GM21528 (cell line): ENCODE results near the gene CLDN9.
A peak's percentile ranks its signal among the peaks of the same experiment; 100 is the strongest.

Experiments
- ATAC-seq: cut with Tn5 transposase; IDR thresholded peaks from one replicate; pipeline ENCODE4 v1.9.1; 2021; ENCODE audit warnings: mild to moderate bottlenecking, moderate library complexity; ENCODE audit not compliant: unreplicated experiment, low FRiP score

CLDN9 gene

DNA sequence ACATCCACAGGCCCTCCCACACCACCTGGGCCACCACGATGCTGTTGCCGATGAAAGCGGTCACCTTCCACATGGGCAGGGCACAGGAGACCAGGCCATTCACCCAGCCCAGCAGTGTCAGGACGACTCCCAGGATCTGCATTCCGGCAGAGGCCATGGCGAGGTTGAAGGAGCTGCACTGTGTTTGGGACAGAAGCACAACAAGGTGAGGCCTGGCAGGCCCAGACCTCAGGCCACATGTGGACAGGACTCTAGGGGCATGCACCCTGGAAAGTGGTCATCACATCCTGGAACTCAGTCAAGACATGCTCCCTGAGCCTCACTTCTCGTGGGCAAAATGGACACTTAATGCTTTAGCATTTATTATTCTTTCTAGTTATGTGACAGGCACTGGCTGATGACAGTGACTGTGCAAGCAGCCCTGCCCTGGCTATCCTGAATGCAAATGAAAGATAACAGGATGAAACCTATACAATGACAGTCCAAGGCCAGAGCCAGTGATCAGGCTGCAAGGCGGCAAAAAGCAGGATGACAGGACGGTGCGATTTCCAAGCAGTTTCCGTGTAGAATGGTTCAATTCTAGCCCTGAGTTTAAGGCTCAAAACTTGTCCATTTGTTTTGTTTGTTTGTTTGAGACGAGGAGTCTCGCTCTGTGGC is 3.3 kb downstream of the CLDN9 start:
- ATAC-seq: no peak

- ATAC-seq: no peak
Observed at GRCh38 chr16:3017344-3017743, 4.6 kb downstream of the CLDN9 start.

- no peak for ATAC-seq
Observed at GRCh38 chr16:3017794-3018506, 5.2 kb downstream of the CLDN9 start, which contains the start of gene CLDN6. Gene CLDN6, minus strand, starts transcription at chr16:3018183. Its CDS starts 2,162 bp downstream, at chr16:3016021.

- no peak for ATAC-seq
Observed at GRCh38 chr16:3019594-3020246, 7.0 kb downstream of the CLDN9 start.

DNA sequence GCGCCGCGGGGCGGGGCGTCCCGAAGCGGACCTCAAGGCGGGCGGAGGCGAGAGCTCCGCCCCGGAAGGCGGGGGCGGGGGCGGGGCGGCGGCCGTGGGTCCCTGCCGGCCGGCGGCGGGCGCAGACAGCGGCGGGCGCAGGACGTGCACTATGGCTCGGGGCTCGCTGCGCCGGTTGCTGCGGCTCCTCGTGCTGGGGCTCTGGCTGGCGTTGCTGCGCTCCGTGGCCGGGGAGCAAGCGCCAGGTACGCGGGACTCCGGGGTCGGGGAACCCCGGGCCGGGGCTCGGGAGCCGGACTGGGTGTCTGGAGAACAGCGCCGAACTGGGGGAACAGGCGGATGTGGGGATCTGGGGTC is 7.5 kb downstream of the CLDN9 start, which contains the start of gene TNFRSF12A:
TSS of gene TNFRSF12A (plus strand) at position 122 of the 357 bp plus-strand sequence. CDS start at position 152, 30 bp downstream.
- no peak for ATAC-seq

DNA sequence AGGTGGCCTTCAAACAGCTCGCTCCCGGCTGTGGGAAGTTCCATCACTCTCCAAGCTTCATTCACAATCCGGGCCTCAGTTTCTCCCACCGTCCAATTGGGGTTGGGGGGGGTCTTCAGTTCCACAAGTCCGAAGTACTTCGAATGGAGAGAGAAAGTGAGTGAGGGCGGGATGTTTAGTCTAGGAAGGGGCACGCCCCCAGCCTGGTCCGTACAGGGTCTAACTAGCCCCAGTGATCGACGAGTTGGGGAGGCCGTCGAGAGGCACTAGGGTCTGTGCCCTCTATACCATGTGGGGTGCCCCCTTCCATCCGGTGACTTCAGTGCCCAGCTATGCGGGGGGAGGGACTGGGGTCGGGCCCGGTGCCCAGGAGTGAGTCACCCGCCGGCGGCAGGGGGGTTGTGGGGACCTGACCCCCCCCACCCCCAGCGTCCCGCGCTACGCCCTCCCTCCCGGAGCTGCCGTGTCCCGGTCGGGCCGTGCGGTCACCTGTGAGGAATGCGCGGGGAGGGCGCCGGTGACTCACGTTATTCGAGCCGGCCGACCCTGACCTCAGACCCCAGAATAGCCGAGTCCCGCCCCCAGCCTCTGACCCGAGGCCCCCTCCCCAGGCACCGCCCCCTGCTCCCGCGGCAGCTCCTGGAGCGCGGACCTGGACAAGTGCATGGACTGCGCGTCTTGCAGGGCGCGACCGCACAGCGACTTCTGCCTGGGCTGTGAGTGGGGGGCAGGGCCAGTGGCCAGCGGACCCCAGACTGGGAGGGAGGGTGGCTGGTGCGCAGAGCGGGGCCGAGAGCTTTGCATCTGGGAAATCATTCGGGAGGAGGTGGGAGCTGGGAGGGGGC is 8.1 kb downstream of the CLDN9 start:
- ATAC-seq: no peak

DNA sequence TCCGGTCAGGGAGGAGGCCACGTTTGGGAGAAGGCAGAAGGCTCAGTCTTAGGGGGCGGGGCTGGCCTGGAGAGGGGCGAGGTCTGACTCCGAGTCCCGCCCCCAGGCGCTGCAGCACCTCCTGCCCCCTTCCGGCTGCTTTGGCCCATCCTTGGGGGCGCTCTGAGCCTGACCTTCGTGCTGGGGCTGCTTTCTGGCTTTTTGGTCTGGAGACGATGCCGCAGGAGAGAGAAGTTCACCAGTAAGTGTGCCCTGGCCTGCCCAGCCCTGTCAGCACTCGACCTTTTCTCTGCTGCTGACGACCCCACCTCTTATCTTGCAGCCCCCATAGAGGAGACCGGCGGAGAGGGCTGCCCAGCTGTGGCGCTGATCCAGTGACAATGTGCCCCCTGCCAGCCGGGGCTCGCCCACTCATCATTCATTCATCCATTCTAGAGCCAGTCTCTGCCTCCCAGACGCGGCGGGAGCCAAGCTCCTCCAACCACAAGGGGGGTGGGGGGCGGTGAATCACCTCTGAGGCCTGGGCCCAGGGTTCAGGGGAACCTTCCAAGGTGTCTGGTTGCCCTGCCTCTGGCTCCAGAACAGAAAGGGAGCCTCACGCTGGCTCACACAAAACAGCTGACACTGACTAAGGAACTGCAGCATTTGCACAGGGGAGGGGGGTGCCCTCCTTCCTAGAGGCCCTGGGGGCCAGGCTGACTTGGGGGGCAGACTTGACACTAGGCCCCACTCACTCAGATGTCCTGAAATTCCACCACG is 8.9 kb downstream of the CLDN9 start:
- ATAC-seq: no peak

- no peak for ATAC-seq
Observed at GRCh38 chr16:3022208-3022683, 9.5 kb downstream of the CLDN9 start.

GRCh38 chr16:3022684-3023414 is 10.1 kb downstream of the CLDN9 start:
- no peak for ATAC-seq

- ATAC-seq: no peak
Observed at GRCh38 chr16:3023415-3023668, 10.6 kb downstream of the CLDN9 start.

GRCh38 chr16:3023669-3024478 is 11.2 kb downstream of the CLDN9 start, which contains the start of the genes HCFC1R1 and THOC6:
Gene HCFC1R1, minus strand, starts transcription at chr16:3023942. Its CDS starts 1 bp downstream, at chr16:3023941.
Gene THOC6, plus strand, starts transcription at chr16:3024035. Its CDS starts 292 bp downstream, at chr16:3024327.
- peak; percentile 74 for ATAC-seq

- ATAC-seq: no peak
Observed at GRCh38 chr16:3025032-3026002, 12.6 kb downstream of the CLDN9 start.

DNA sequence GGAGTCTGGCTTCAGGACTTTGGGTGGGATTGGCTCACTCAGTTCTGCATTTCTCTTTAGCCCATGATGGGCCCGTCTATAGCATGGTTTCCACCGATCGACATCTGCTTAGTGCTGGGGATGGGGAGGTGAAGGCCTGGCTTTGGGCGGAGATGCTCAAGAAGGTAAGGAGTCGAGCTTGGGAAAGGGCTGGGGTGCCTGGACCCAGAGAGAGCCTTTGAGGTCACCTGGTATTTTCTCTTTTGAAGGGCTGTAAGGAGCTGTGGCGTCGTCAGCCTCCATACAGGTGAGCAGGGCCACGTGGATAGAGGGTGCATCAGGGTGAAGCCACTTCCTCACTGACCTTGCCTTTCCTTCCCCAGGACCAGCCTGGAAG is 13.3 kb downstream of the CLDN9 start:
- no peak for ATAC-seq

GRCh38 chr16:3026609-3027488 is 14.1 kb downstream of the CLDN9 start:
- ATAC-seq: no peak

DNA sequence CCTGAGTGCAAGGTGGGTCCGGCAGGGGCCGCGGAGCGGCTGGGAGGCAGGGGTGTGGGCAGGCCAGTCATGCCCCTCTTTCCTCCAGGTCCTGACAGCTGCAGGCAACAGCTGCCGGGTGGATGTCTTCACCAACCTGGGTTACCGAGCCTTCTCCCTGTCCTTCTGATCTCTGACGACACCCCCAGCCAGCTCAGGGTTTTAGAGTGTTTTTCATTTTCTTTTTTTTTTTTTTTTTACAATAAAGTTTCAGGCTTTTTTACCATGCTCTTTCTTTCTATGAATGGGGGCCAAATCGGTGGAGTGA is 14.7 kb downstream of the CLDN9 start:
- no peak for ATAC-seq

GRCh38 chr16:3027983-3028715 is 15.4 kb downstream of the CLDN9 start:
- ATAC-seq: no peak
